HFFc6 (cell line): Measurements from ENCODE around the gene CDK13. TPM values are rescaled to one million over a fixed set of nuclear protein-coding genes. Genes with fewer than 3 reads are reported as not detected.

Experiments used
- DNase-seq: peaks from one replicate; pipeline ENCODE4 v3.0.0-alpha.2; 2018
- H3K27ac Mint-ChIP-seq: 2 replicates; pipeline ENCODE4 v1.8.0; 2020; ENCODE audit warnings: mild to moderate bottlenecking, mixed read lengths
- H3K27me3 Mint-ChIP-seq: 2 replicates; pipeline ENCODE4 v1.8.0; 2021; ENCODE audit warnings: mild to moderate bottlenecking, moderate library complexity, mixed read lengths; ENCODE audit not compliant: insufficient read depth
- H3K36me3 Mint-ChIP-seq: 2 replicates; pipeline ENCODE4 v1.8.0; 2021; ENCODE audit warnings: low read depth, mixed read lengths
- H3K4me1 Mint-ChIP-seq: 2 replicates; pipeline ENCODE4 v1.8.0; 2020; ENCODE audit warnings: low read depth, mixed read lengths
- H3K4me3 Mint-ChIP-seq: 2 replicates; pipeline ENCODE4 v1.8.0; 2020; ENCODE audit warnings: mild to moderate bottlenecking, moderate library complexity, mixed read lengths
- H3K9me3 Mint-ChIP-seq: 2 replicates; pipeline ENCODE4 v1.8.0; 2020; ENCODE audit warnings: mild to moderate bottlenecking, mixed read lengths
- CTCF ChIP-seq: fragments of 200-600 bp; sonication (generic); IDR thresholded peaks from 2 replicates; pipeline ENCODE4 v1.5.0; 2021; ENCODE audit warnings: antibody characterized with exemption, mild to moderate bottlenecking
- total RNA-seq, 6 experiments: library from RNA; stranded (reverse); fragmentation: NEBNext Ultra II Directional; extraction: Animal tissue kit (Norgen Biotek cat#: 25700); gene quantifications; 2 replicates in 1 of 6; 3 replicates in 5 of 6; pipeline ENCODE4 v1.2.3, GENCODE V29; 2021

The CDK13 gene
- total RNA-seq, 6 experiments from 2014 or later, result 28.8 to 31.7 (median 30.2) TPM

- H3K9me3 Mint-ChIP-seq, result no peaks in the 10 kb centered on the region
- H3K4me3 Mint-ChIP-seq, result no peak overlapping the region
- no peaks in the 10 kb centered on the region for H3K36me3 Mint-ChIP-seq
- no peak for TF ChIP-seq CTCF
- DNase-seq, result no peak
- H3K27me3 Mint-ChIP-seq, result peaks cover 8% of the 10 kb centered on the region
- no peak overlapping the region for H3K27ac Mint-ChIP-seq
- H3K4me1 Mint-ChIP-seq, result no peaks in the 10 kb centered on the region
Observed at GRCh38 chr7:39936761-39937160, 13.3 kb upstream of the CDK13 start.

GRCh38 chr7:39937366-39938153 is 12.5 kb upstream of the CDK13 start:
- Mint-ChIP-seq H3K4me1 (no peaks in the 10 kb centered on the region), H3K36me3 (no peaks in the 10 kb centered on the region), H3K27me3 (peaks cover 8% of the 10 kb centered on the region), H3K27ac (no peak overlapping the region), H3K9me3 (no peaks in the 10 kb centered on the region), H3K4me3 (no peak overlapping the region)
- no peak for TF ChIP-seq CTCF
- DNase-seq, result no peak

GRCh38 chr7:39942883-39943282 is 7.2 kb upstream of the CDK13 start:
- Mint-ChIP-seq H3K27me3 (peaks cover under 1% of the 10 kb centered on the region; the same call in 1 of the 2 replicates), H3K36me3 (no peaks in the 10 kb centered on the region)
- no peak for TF ChIP-seq CTCF

GRCh38 chr7:39946693-39947092 is 3.4 kb upstream of the CDK13 start:
- DNase-seq, result no peak
- Mint-ChIP-seq H3K27ac (no peak overlapping the region), H3K4me1 (peaks cover 17% of the 10 kb centered on the region), H3K27me3 (peaks cover 1% of the 10 kb centered on the region; the same call in 1 of the 2 replicates), H3K9me3 (no peaks in the 10 kb centered on the region), H3K4me3 (no peak overlapping the region), H3K36me3 (peaks cover 2% of the 10 kb centered on the region)
- no peak for TF ChIP-seq CTCF

More at GRCh38 chr7:39942883-39943282, 7.2 kb upstream of the CDK13 start:
- peaks cover 3% of the 10 kb centered on the region for H3K4me1 Mint-ChIP-seq
- DNase-seq, result no peak
- no peak overlapping the region for H3K4me3 Mint-ChIP-seq
- no peaks in the 10 kb centered on the region for H3K9me3 Mint-ChIP-seq
- H3K27ac Mint-ChIP-seq, result no peak overlapping the region

- Mint-ChIP-seq H3K9me3 (no peaks in the 10 kb centered on the region), H3K36me3 (peaks cover 8% of the 10 kb centered on the region), H3K4me1 (peaks cover 26% of the 10 kb centered on the region), H3K27me3 (peaks cover 1% of the 10 kb centered on the region; the same call in 1 of the 2 replicates), H3K4me3 (peak overlapping the region; percentile 100), H3K27ac (peak overlapping the region; percentile 100)
- no peak for DNase-seq
- no peak for TF ChIP-seq CTCF
Observed at GRCh38 chr7:39948375-39948955, 1.6 kb upstream of the CDK13 start.
